ENCODE measurements around the gene THRSP. TPM values are rescaled to one million over a fixed set of nuclear protein-coding genes. Genes with fewer than 3 reads are reported as not detected.
"Not testable (repeated sequence)": the region's sequence is repeated elsewhere in the genome, so short reads cannot be mapped to it uniquely, and the experiment has no call there.

Gene THRSP
- total RNA-seq, 1 experiment from 2014 or later, result not detected

DNA sequence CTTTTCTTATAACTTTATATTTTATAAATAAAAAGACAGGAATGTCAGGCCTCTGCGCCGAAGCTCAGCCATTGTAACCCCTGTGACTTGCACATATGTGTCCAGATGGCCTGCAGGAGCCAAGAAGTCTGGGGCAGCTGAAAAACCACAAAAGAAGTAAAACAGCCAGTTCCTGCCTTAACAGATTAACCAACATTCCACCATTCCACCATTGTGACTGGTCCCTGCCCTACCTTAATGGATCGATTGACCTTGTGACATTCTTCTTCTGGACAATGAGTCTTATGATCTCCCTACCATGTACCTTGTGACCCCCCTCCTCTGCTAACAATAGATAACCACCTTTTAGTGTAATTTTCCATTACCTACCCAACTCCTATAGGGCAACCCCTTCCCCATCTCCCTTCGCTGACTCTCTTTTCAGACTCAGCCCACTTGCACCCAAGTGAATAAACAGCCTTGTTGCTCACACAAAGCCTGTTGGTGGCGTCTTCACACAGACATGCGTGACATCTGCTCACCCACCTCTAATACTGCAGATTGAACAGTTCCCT, 22.9 kb downstream of the THRSP start:
- not testable (repeated sequence) for DNase-seq (ENCODE audit: low read depth)

DNA sequence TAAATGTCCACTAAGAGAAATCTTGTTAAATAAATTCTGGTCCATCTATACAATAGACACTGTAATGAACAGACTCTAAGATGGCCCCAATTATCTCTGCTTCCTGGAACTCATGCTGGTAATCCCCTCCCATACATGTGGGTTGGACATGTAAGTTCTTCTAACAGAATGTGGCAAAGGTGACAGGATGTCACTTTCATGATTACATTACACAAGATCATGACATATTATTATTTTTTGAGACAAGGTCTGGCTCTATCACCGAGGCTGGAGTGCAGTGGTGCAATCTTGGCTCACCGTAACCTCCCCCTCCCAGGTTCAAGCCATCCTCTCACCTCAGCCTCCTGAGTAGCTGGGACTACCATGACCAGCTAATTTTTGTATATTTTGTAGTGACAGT, 30.6 kb downstream of the THRSP start:
- no peak for DNase-seq (ENCODE audit: low read depth)

DNA sequence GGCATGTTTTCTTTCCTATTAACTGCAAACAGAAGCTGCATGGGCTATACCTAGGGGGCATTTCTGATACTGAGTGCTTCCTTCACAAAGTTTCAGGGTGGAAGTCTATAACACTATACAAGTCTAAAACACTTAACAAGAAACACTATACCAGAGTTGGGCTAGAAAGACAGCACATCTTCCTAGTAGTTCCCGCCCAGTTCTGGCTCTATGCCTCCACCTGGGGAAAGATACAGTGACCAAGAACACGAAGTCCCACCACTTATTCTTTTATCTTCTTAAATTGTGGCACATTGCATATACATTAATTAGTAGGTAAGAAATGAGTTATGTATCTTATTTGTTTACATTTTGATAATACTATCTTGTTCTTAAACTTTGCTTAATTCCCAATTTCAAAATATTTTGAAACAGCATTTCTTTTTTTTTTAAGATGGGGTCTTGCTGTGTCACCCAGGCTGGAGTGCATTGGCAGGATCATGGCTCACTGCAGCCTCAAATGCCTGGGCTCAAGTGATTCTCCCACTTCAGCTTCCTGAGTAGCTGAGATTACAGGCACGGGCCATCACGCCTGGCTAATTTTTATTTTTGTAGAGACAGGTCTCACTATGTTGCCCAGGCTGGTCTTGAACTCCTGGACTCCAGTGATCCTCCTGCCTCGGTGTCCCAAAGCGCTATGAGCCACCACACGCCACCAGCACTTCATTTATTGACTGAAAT, 34.2 kb downstream of the THRSP start:
- no peak for DNase-seq (ENCODE audit: low read depth)

DNA sequence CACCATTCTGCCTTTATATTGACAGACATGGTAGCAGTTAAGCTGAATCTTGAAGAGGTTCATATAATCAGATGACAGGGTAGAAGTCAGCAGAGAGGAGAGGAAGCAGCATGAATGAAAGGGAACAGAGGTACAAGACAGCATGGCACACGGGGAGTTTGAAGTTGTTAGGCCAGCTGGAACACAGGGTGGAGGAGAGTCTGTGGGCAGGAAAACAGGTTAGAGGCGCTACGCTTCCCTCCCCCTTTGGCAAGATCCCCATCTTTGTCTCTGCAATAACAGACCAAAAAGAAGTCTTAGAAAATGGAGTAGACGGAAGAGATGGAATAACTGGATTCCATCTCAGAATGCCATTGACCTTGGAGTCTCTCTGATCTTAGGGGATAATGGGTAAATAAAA, 36.0 kb downstream of the THRSP start:
- no peak for DNase-seq (ENCODE audit: low read depth)

DNA sequence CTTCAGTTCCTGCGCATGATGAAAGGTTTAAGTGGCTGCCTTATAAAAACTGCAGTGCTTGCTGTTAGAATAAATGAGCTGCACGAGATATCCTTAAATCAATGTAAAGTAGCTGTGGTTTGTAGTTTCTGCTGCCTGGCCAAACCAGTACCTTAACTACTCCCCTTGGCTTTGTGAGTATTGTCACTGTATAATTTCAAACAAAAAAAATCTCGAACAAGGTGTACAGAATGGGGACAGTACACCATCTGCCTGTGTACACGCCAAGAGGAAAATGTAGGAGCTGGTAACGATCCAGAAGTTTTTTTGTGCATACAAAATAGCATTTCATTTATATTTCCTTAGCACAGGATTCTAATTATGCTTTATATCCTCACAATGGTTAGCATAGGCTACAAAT, 36.6 kb downstream of the THRSP start:
- DNase-seq (ENCODE audit: low read depth), result no peak

DNA sequence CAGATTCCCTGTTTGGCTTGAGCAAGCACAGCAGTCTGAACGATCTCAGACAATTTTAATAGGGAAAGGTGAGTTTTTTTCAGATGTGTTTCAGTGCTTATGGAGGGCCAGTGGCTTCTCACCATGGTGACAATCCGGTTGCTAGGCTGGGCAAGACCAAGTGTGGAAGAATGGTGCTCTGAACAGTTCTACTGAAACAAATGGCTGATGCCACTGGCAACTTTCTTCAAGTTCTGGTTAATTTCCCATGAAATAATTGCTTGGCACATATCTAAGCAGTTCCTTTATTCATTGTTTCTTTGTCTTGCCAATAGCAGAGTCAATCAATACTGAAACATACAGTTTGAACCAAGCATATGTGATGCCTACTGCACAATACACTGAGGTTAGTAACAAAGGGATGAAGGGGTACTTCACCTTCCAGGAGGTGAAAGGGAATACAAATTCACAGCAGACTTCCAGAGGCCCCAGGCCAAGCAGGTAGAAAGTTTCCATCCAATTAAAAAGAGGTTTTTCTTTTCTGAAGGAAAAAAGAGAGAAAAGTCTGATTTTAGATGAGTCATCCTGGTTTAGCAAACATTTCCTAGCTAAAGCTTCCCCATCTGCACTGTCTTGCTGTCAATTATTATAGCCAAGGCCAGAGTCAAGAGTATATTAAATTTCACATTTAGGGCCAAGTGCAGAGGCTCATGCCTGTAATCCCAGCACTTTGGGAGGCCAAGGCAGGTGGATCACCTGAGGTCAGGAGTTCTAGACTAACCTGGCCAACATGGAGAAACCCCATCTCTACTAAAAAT, 37.2 kb downstream of the THRSP start:
- DNase-seq (ENCODE audit: low read depth), result no peak

DNA sequence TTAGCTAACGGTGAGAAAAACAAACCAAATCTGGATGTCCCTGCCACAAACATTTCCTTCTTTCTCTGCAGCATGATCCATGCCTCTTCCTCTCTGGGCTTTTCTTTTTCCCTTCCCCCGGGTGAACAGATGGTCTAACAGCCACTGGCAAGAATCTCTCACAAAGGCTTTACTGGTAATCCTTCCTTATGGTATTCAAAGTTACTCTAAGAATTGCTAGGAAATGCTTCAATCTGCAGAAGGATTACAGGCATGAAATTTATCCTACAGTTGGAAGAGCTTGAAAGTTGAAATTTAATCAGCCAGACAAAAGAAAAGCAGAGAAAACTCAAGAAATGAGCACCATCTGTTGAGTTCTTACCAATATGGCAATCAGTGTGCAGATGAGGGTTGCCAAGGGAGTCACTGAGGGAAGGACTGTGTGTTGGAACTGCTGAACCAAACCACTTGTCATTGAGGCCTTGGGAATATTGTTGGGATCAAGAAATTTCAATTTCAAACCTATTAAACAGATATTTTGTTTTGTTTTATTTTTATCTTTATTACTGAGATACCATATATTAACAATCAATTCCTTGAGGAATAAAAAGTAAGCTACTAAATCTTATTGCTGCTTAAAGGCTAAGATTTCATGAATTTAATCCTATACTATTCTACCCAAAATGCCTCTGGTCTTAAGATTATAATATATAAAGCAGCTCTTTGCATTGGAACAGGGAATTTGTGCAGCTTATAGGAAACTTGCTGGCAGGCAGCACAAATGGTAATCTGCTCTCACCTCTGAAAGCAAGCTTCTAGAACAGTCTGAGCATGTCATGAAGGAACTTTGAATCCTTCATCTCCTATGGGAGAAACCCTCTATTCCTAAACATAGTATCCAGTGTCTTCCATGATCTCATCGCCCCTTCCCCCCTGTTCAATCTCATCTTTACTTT, 45.7 kb downstream of the THRSP start:
- DNase-seq (ENCODE audit: low read depth), result no peak

DNA sequence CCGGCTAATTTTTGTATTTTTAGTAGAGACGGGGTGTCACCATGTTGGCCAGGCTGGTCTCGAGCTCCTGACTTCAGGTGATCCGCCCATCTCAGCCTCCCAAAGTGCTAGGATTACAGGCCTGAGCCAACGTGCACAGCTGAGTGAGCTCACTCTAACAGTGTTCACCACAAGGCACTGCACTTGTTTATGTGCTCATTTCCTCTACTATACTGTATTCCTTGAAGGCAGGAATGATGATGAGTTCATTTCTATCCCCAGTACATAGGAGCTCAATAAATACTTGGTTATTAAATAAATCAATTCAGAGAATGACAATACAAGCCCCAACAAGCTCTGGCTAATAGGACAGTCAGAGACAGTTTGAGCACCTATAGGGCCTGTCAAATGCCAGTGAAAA, 46.7 kb downstream of the THRSP start:
- no peak for DNase-seq (ENCODE audit: low read depth)

DNA sequence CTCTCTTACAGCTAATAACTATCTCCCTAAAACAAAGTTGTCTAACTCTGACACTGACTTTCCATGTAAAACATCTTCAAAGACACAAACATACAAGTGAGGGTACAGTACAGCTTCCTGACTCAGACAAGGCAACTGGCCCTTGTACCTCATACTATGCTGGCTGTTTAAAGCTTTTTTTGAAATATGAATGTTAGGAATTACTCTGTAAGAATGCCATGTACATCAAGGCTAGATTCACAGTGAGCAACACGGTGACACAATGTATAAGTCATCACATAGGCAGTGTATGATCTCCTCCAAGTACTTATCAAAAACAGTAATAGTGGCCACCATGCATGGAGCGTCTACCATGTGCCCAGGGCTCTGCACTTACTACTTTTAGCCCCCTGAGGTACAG, 47.2 kb downstream of the THRSP start:
- DNase-seq (ENCODE audit: low read depth), result no peak

DNA sequence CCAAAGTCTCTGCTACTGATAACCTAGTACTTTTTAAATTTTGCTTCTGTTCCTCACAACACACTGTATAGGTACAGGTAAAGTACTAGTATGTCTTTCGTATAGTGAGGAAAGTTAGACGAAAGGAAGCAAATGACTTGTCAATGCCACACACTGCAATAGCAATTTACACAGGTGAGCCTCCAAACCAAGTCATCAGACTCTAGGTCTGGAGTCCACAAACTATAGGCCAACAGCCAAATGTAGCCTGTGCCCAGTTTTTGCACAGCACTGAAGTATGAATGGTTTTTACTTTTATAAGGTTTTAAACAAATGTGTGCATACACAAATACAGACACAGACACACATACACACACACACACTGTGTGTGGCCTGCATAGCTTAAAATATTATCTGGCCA, 47.6 kb downstream of the THRSP start:
- no peak for DNase-seq (ENCODE audit: low read depth)

DNA sequence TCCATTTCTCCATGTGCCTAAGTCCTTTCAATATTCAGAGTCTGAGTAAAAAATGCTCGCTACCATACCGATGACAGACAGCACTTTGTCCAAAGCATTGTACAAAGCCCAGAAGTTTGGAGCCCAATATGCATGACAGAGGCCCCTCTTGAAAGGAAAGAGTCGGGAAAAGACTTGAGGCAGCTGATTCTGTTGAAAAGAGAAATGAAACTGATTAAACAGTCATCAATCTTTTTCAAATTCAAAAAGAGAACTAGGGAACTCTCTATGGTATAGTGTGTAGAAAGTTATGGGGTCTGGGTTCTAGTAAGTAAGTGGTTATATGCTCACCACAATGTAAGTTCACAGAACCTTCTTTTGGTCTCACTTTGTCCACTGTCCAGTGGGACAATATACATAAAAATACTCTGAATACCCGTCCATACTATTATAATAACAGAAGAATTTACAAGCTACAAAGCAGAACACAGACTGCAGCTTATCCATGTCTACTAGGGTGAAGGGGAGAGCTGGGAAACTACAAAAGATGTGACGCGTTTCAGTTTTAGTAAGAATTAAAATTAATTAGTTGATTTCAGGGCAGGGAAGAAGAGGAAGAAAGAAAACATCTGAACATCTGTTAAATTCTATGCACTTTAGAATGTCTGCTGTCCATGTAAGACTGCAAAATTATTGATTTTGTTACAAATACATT, 49.1 kb downstream of the THRSP start:
- no peak for DNase-seq (ENCODE audit: low read depth)

Other genes with a start within 250 kb of the THRSP start
- 20.2 and 22.5 TPM in 2 replicates for gene RSF1, start 243.1 kb upstream of the THRSP start, total RNA-seq (2014; rRNA removed; shearing (Covaris generic))
- gene AAMDC, start 242.7 kb upstream of the THRSP start, total RNA-seq (2014; rRNA removed; shearing (Covaris generic)), result 5.8 and 7.5 TPM in 2 replicates
- gene INTS4, start 69.2 kb upstream of the THRSP start, total RNA-seq (2014; rRNA removed; shearing (Covaris generic)), result 31.0 and 37.7 TPM in 2 replicates
- gene KCTD14, start 40.6 kb upstream of the THRSP start, total RNA-seq (2014; rRNA removed; shearing (Covaris generic)), result 15.0 and 20.1 TPM in 2 replicates
- 244 and 279 TPM in 2 replicates for gene NDUFC2, start 16.0 kb downstream of the THRSP start, total RNA-seq (2014; rRNA removed; shearing (Covaris generic))
- gene ALG8, start 75.8 kb downstream of the THRSP start, total RNA-seq (2014; rRNA removed; shearing (Covaris generic)), result 39.2 and 56.8 TPM in 2 replicates
- 5.5 and 7.5 TPM in 2 replicates for gene KCTD21, start 124.8 kb downstream of the THRSP start, total RNA-seq (2014; rRNA removed; shearing (Covaris generic))
- gene USP35, start 125.1 kb downstream of the THRSP start, total RNA-seq (2014; rRNA removed; shearing (Covaris generic)), result 5.3 and 5.9 TPM in 2 replicates